K562 (cell line): ENCODE data around the gene COL10A1. TPM values are rescaled to one million over a fixed set of nuclear protein-coding genes. Genes with fewer than 3 reads are reported as not detected.

Experiments used
- ATAC-seq: fragments of 200-7000 bp; cut with Tn5 transposase; 3 replicates; pipeline ENCODE4 v1.9.1; 2020; ENCODE audit warnings: moderate library complexity
- BruUV-seq: library from RNA; stranded (reverse); fragments of 400-500 nt; replicated peaks from 2 replicates; lab custom pipeline; 2021; lab: Mats Ljungman, UMichigan
- CTCF ChIA-PET: fragments of 300-600 bp; formaldehyde crosslinking; extraction: SDS; loops from one replicate; lab custom pipeline; 2021; ENCODE audit warnings: low intra/inter-chr PET ratio; lab: Yijun Ruan, JAX
- POLR2A ChIA-PET: fragments of 300-600, 350-650 bp; sonication (Branson Sonifier 250); formaldehyde crosslinking; extraction: SDS; loops from one replicate; lab custom pipeline; 2021; ENCODE audit warnings: antibody characterized with exemption, inconsistent platforms; lab: Yijun Ruan, JAX
- DNase-seq, 4 experiments: peaks; one replicate each; pipeline versions ENCODE4 v3.0.0 to v3.0.0-alpha.2; 2011 to 2018; ENCODE audit warnings: low spot score in 3 of 4, mixed read lengths in 3 of 4; ENCODE audit errors: extremely low read depth in 1 of 4
- FAIRE-seq: peaks from 2 replicates; lab custom pipeline; 2011; peaks lifted over from hg19 to GRCh38; lab: Jason Lieb, UNC
- H2AFZ ChIP-seq: 2 replicates; pipeline ENCODE4 v1.6.0; 2011; ENCODE audit warnings: low read depth, low read length, control low read depth, inconsistent platforms
- H3K27ac ChIP-seq: fragments of 200-600 bp; 3 replicates; pipeline ENCODE4 v1.8.0; 2011; ENCODE audit warnings: low read depth, mild to moderate bottlenecking, control low read depth, inconsistent platforms, low read length, moderate library complexity, mixed read lengths; ENCODE audit errors: extremely low read depth
- H3K27me3 ChIP-seq, 2 experiments: fragments of 300-600 bp in 1 of 2; 2 replicates in 1 of 2; 3 replicates in 1 of 2; pipeline versions ENCODE4 v1.6.0 to v1.8.0; 2011; ENCODE audit warnings: inconsistent platforms in 2 of 2, low read length in 2 of 2, mild to moderate bottlenecking in 1 of 2, mixed read lengths in 1 of 2, moderate library complexity in 1 of 2; ENCODE audit not compliant: control insufficient read depth in 2 of 2, insufficient read depth in 2 of 2
- H3K36me3 ChIP-seq: fragments of 300-600 bp; 3 replicates; pipeline ENCODE4 v1.8.0; 2011; ENCODE audit warnings: mild to moderate bottlenecking, low read length, inconsistent platforms; ENCODE audit not compliant: control insufficient read depth, insufficient read depth
- H3K4me1 ChIP-seq, 2 experiments: fragments of 200-600 bp in 1 of 2; replicated peaks in 1 of 2; 2 replicates in 1 of 2; 3 replicates in 1 of 2; pipeline versions ENCODE4 v1.5.1 to v1.8.0; 2011; ENCODE audit warnings: inconsistent platforms in 2 of 2, low read length in 2 of 2, mild to moderate bottlenecking in 1 of 2, mixed read lengths in 1 of 2, moderate library complexity in 1 of 2; ENCODE audit not compliant: control insufficient read depth in 2 of 2, insufficient read depth in 2 of 2
- H3K4me2 ChIP-seq: 2 replicates; pipeline ENCODE4 v1.6.1; 2011; ENCODE audit warnings: low read length, control low read depth, inconsistent platforms, mixed read lengths; ENCODE audit not compliant: insufficient read depth
- H3K4me3 ChIP-seq: fragments of 200-600 bp; sonication (generic), shearing (Covaris generic); 2 replicates; pipeline ENCODE4 v1.5.1; 2016; ENCODE audit warnings: control low read depth, inconsistent platforms
- H3K79me2 ChIP-seq: fragments of 200-600 bp; 3 replicates; pipeline ENCODE4 v1.8.0; 2011; ENCODE audit warnings: low read length, inconsistent platforms; ENCODE audit not compliant: control insufficient read depth, insufficient read depth
- H3K9ac ChIP-seq, 2 experiments: 2 replicates each; pipeline versions ENCODE4 v1.6.0 to v1.6.1; 2011; ENCODE audit warnings: low read depth in 2 of 2, low read length in 2 of 2, control low read depth in 1 of 2, inconsistent platforms in 1 of 2, mild to moderate bottlenecking in 1 of 2, mixed read lengths in 1 of 2; ENCODE audit not compliant: insufficient read depth in 1 of 2
- H3K9me1 ChIP-seq: one replicate; pipeline ENCODE4 v1.6.0; 2011; ENCODE audit warnings: inconsistent platforms, mild to moderate bottlenecking, low read length, moderate library complexity; ENCODE audit not compliant: control insufficient read depth, insufficient read depth
- H3K9me3 ChIP-seq: replicated peaks from 2 replicates; pipeline ENCODE4 v1.5.1; 2011; ENCODE audit warnings: low read depth, low read length, inconsistent platforms; ENCODE audit not compliant: control insufficient read depth, insufficient read depth
- H4K20me1 ChIP-seq: replicated peaks from 2 replicates; pipeline ENCODE4 v1.6.1; 2011; ENCODE audit warnings: low read length, inconsistent platforms, mixed read lengths; ENCODE audit not compliant: control insufficient read depth, insufficient read depth
- CBFA2T2 ChIP-seq: fragments of 450-650 bp; conservative IDR thresholded peaks from 2 replicates; pipeline ENCODE4 v1.6.1; 2017; ENCODE audit warnings: mild to moderate bottlenecking
- CEBPG ChIP-seq, 3 experiments: fragments of 200-800 bp in 1 of 3; sonication (Bioruptor generic) in 1 of 3; sonication (generic) in 1 of 3; formaldehyde crosslinking in 1 of 3; IDR thresholded peaks in 2 of 3; conservative IDR thresholded peaks in 1 of 3; 2 replicates each; pipeline versions ENCODE4 v1.6.1 to v1.8.0; 2016 to 2022; ENCODE audit warnings: missing compliant biosample characterization in 2 of 3, missing genetic modification characterization in 2 of 3, mild to moderate bottlenecking in 1 of 3, missing genetic modification reagents in 1 of 3
- EHMT2 ChIP-seq: fragments of 450-650 bp; IDR thresholded peaks from 2 replicates; pipeline ENCODE4 v1.6.1; 2018; ENCODE audit warnings: antibody characterized with exemption
- FIP1L1 ChIP-seq: fragments of 200-400 bp; formaldehyde crosslinking; IDR thresholded peaks from 2 replicates; pipeline ENCODE4 v1.6.1; 2018; ENCODE audit warnings: mild to moderate bottlenecking, low read depth, low read length; ENCODE audit not compliant: poor library complexity, severe bottlenecking
- FOXJ2 ChIP-seq: fragments of 200-800 bp; sonication (Bioruptor generic); IDR thresholded peaks from 2 replicates; pipeline ENCODE4 v1.6.1; 2016; ENCODE audit warnings: missing genetic modification characterization, missing compliant biosample characterization
- MAFF ChIP-seq: IDR thresholded peaks from 2 replicates; pipeline ENCODE4 v1.6.1; 2012; ENCODE audit warnings: low read length, improper control_type of control experiment
- NCOA6 ChIP-seq: fragments of 450-650 bp; IDR thresholded peaks from 2 replicates; pipeline ENCODE4 v1.6.1; 2017; ENCODE audit warnings: mild to moderate bottlenecking
- PHF8 ChIP-seq: fragments of 200-600 bp; sonication (generic); IDR thresholded peaks from 2 replicates; pipeline ENCODE4 v1.6.1; 2012; ENCODE audit warnings: mixed run types, mild to moderate bottlenecking, inconsistent platforms, low read length, moderate library complexity, borderline replicate concordance
- POLR3A ChIP-seq: IDR thresholded peaks from 2 replicates; pipeline ENCODE4 v1.6.1; 2011; ENCODE audit warnings: borderline replicate concordance, mild to moderate bottlenecking, moderate library complexity; ENCODE audit not compliant: insufficient read length, insufficient read depth; ENCODE audit errors: extremely low read depth
- SREBF2 ChIP-seq: sonication (generic); formaldehyde crosslinking; IDR thresholded peaks from 2 replicates; pipeline ENCODE4 v1.4.0; 2020; ENCODE audit warnings: mild to moderate bottlenecking, missing genetic modification reagents
- SRSF1 ChIP-seq: fragments of 200-400 bp; formaldehyde crosslinking; IDR thresholded peaks from 2 replicates; pipeline ENCODE4 v1.6.1; 2017; ENCODE audit warnings: mild to moderate bottlenecking, low read depth, low read length, moderate library complexity
- ZBTB8A ChIP-seq: fragments of 450-650 bp; IDR thresholded peaks from 2 replicates; pipeline ENCODE4 v1.6.1; 2018; ENCODE audit warnings: mild to moderate bottlenecking, moderate library complexity; ENCODE audit not compliant: partially characterized antibody
- ZFX ChIP-seq: sonication (generic); formaldehyde crosslinking; IDR thresholded peaks from 2 replicates; pipeline ENCODE4 v1.8.0; 2022; ENCODE audit warnings: mild to moderate bottlenecking, missing genetic modification reagents, moderate library complexity
- ZKSCAN3 ChIP-seq: fragments of 250-450 bp; sonication (Bioruptor Pico); IDR thresholded peaks from 2 replicates; pipeline ENCODE4 v1.4.0; 2020
- ZSCAN32 ChIP-seq: fragments of 450-650 bp; formaldehyde crosslinking; IDR thresholded peaks from 2 replicates; pipeline ENCODE4 v1.4.0; 2020; ENCODE audit warnings: mild to moderate bottlenecking, moderate library complexity
- ZZZ3 ChIP-seq: fragments of 450-650 bp; IDR thresholded peaks from 2 replicates; pipeline ENCODE4 v1.6.1; 2016; ENCODE audit warnings: antibody characterized with exemption, mild to moderate bottlenecking, moderate library complexity
- WGBS: fragments of 100-300 bp; shearing (Covaris generic); methylation state at CpG from one replicate; pipeline ENCODE4 v1.1.6; 2016; ENCODE audit warnings: low coverage, mixed read lengths; ENCODE audit not compliant: insufficient coverage; ENCODE audit errors: missing lambda C conversion rate; 5-methylcytosine and 5-hydroxymethylcytosine counted together
- in situ Hi-C: fragments of 300-500 bp; cut with MboI; formaldehyde crosslinking; loops from 4 replicates; pipeline ENCODE4 v1.15.0; 2018; ENCODE audit warnings: inconsistent platforms, mixed read lengths
- intact Hi-C: fragments of 100-400 bp; cut with micrococcal nuclease; formaldehyde crosslinking; loops from 2 replicates; pipeline ENCODE4 v1.14.2; 2022
- polyA plus RNA-seq, 8 experiments: library from polyadenylated mRNA; depleted of rRNA in 4 of 8; stranded (reverse) in 5 of 8; unstranded in 3 of 8; fragments of >200 nt; fragmentation: Nextera tagmentation in 2 of 8; fragmentation: Illumina TruSeq in 1 of 8; extraction: Ambion mirVana in 2 of 8; extraction: Trizol in 1 of 8; gene quantifications; 2 replicates each; pipeline versions ENCODE4 v1.2.1 to v1.2.3, GENCODE V29; 2011 to 2014; ENCODE audit warnings: inconsistent platforms in 1 of 8, missing spikeins in 1 of 8
- total RNA-seq, 7 experiments: library from RNA; depleted of rRNA in 6 of 7; stranded (reverse); fragments of >200 nt in 6 of 7; fragmentation: Illumina TruSeq in 2 of 7; extraction: Trizol in 2 of 7; gene quantifications; 2 replicates each; pipeline versions ENCODE4 v1.2.1 to v1.2.3, GENCODE V29; 2011 to 2021; ENCODE audit warnings: low replicate concordance in 1 of 7
- TF ChIP-seq, protein P1 (sequence below): fragments of 250-450 bp; sonication (Bioruptor Pico); IDR thresholded peaks from 2 replicates; pipeline ENCODE4 v1.4.0; 2020; ENCODE audit warnings: mild to moderate bottlenecking, moderate library complexity, borderline replicate concordance
- TF ChIP-seq, protein P2 (sequence below): IDR thresholded peaks from 2 replicates; pipeline ENCODE4 v1.6.1; 2016; ENCODE audit warnings: missing genetic modification characterization, missing compliant biosample characterization

Gene COL10A1
- total and polyA plus RNA-seq, 9 of the 15 experiments (the other 6 are each of a cell fraction or from before 2014, with no cell fraction given) = 0.06 to 0.08 TPM; not detected in 7

DNA sequence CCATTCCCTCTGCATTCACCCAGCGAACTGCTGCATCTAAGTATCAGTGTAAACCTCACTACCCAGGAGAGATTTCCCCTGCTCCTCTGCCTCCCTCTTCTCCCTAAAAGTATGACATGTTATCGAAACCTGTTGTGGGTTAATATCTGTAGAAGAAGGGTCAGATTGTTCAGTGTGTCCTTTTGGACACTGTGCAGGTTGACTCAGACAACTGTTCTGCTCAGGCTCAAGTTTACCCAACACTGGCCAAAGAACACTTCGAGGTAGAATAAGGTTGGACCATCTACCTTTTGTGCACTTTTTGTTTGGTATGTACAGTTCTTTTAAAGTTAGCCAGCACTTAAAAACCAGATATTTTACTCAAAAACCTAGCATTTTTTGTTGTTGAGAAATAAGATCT is 20.7 kb downstream of the COL10A1 start:
- intact Hi-C loops (no loop called here), in situ Hi-C loops (no loop called here)
- Histone ChIP-seq H3K4me2 (no peak overlapping the region), H3K9me1 (no peaks in the 10 kb centered on the region), H3K9me3 (no peaks in the 10 kb centered on the region), H3K27ac (no peak overlapping the region), H3K4me3 (no peak overlapping the region), H4K20me1 (no peaks in the 10 kb centered on the region), H3K4me1 (peaks cover 4 to 7% of the 10 kb centered on the region in 2 experiments; a peak in 3 of 5 replicates), H3K9ac (no peak overlapping the region), H3K27me3 (no peaks in the 10 kb centered on the region), H3K79me2 (peaks cover 11% of the 10 kb centered on the region), H2AFZ (no peak overlapping the region), H3K36me3 (peaks cover 7% of the 10 kb centered on the region; the same call in 2 of the 3 replicates)
- TF ChIP-seq NCOA6 = no peak
- no peak for TF ChIP-seq SREBF2
- TF ChIP-seq ZZZ3 = no peak
- TF ChIP-seq, protein P1, sequence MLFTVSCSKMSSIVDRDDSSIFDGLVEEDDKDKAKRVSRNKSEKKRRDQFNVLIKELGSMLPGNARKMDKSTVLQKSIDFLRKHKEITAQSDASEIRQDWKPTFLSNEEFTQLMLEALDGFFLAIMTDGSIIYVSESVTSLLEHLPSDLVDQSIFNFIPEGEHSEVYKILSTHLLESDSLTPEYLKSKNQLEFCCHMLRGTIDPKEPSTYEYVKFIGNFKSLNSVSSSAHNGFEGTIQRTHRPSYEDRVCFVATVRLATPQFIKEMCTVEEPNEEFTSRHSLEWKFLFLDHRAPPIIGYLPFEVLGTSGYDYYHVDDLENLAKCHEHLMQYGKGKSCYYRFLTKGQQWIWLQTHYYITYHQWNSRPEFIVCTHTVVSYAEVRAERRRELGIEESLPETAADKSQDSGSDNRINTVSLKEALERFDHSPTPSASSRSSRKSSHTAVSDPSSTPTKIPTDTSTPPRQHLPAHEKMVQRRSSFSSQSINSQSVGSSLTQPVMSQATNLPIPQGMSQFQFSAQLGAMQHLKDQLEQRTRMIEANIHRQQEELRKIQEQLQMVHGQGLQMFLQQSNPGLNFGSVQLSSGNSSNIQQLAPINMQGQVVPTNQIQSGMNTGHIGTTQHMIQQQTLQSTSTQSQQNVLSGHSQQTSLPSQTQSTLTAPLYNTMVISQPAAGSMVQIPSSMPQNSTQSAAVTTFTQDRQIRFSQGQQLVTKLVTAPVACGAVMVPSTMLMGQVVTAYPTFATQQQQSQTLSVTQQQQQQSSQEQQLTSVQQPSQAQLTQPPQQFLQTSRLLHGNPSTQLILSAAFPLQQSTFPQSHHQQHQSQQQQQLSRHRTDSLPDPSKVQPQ (CRISPR knock-in tag) = no peak
- TF ChIP-seq, protein P2, sequence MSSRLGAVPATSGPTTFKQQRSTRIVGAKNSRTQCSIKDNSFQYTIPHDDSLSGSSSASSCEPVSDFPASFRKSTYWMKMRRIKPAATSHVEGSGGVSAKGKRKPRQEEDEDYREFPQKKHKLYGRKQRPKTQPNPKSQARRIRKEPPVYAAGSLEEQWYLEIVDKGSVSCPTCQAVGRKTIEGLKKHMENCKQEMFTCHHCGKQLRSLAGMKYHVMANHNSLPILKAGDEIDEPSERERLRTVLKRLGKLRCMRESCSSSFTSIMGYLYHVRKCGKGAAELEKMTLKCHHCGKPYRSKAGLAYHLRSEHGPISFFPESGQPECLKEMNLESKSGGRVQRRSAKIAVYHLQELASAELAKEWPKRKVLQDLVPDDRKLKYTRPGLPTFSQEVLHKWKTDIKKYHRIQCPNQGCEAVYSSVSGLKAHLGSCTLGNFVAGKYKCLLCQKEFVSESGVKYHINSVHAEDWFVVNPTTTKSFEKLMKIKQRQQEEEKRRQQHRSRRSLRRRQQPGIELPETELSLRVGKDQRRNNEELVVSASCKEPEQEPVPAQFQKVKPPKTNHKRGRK (tag) = no peak
- TF ChIP-seq POLR3A = no peak
- no peak for TF ChIP-seq ZSCAN32 (CRISPR knock-in tag)
- TF ChIP-seq SRSF1 = no peak
- no peak for TF ChIP-seq ZKSCAN3 (CRISPR knock-in tag)
- no peak for TF ChIP-seq MAFF
- no peak for TF ChIP-seq CEBPG (CRISPR knock-in tag; IDR thresholded peaks at IDR 0.05)
- no peak for TF ChIP-seq CEBPG (tag; conservative IDR thresholded peaks at IDR 0.05 in 1 of 2, IDR thresholded peaks at IDR 0.05 in 1 of 2)
- no peak for TF ChIP-seq FOXJ2 (tag)
- no peak for TF ChIP-seq ZBTB8A
- no peak for TF ChIP-seq EHMT2
- no peak for TF ChIP-seq FIP1L1
- TF ChIP-seq CBFA2T2 = no peak
- TF ChIP-seq PHF8 = no peak
- no peak for TF ChIP-seq ZFX (CRISPR knock-in tag)
- 48% methylated on average over 3 of the region's 3 CpGs for WGBS
- DNase-seq = no peak
- ATAC-seq = no peak
- FAIRE-seq = no peak
- CTCF ChIA-PET = no interaction called here
- BruUV-seq = no TSS peak
- POLR2A ChIA-PET = no interaction called here
